ENCODE results near the gene NEMP1.
A peak's percentile ranks its signal among the peaks of the same experiment; 100 is the strongest.
"Not testable (repeated sequence)": the region's sequence is repeated elsewhere in the genome, so short reads cannot be mapped to it uniquely, and the experiment has no call there.

The NEMP1 gene

GRCh38 chr12:57078519-57079404 lies at the start of gene NEMP1:
TSS of gene NEMP1 (minus strand) at chr12:57078791. CDS start at chr12:57078745, 46 bp downstream.
- peak; percentile 97 for DNase-seq (ENCODE audit: low spot score)

- peak; percentile 94 for DNase-seq (ENCODE audit: low spot score)
Observed at GRCh38 chr12:57127726-57128518, 49.3 kb upstream of the NEMP1 start, which contains the start of gene LRP1. TSS of gene LRP1 (plus strand) at chr12:57128483. CDS start at chr12:57128965, 482 bp downstream.

- no peak for DNase-seq (ENCODE audit: low spot score)
Observed at GRCh38 chr12:57127101-57127725, 48.6 kb upstream of the NEMP1 start.

GRCh38 chr12:57126561-57126960 lies 48.0 kb upstream of the NEMP1 start:
- DNase-seq (ENCODE audit: low spot score) = no peak

GRCh38 chr12:57126061-57126460 lies 47.5 kb upstream of the NEMP1 start:
- DNase-seq (ENCODE audit: low spot score) = no peak

GRCh38 chr12:57124261-57124877 lies 45.8 kb upstream of the NEMP1 start:
- peak; percentile 79 for DNase-seq (ENCODE audit: low spot score)

GRCh38 chr12:57123813-57124212 lies 45.2 kb upstream of the NEMP1 start:
- DNase-seq (ENCODE audit: low spot score) = no peak

GRCh38 chr12:57120718-57121117 lies 42.1 kb upstream of the NEMP1 start:
- DNase-seq (ENCODE audit: low spot score) = not testable (repeated sequence)

GRCh38 chr12:57119294-57120085 lies 40.9 kb upstream of the NEMP1 start:
- no peak for DNase-seq (ENCODE audit: low spot score)

- DNase-seq (ENCODE audit: low spot score) = no peak
Observed at GRCh38 chr12:57118711-57119271, 40.2 kb upstream of the NEMP1 start.

- no peak for DNase-seq (ENCODE audit: low spot score)
Observed at GRCh38 chr12:57116580-57117281, 38.1 kb upstream of the NEMP1 start.

- no peak for DNase-seq (ENCODE audit: low spot score)
Observed at GRCh38 chr12:57112492-57113294, 34.1 kb upstream of the NEMP1 start.

- DNase-seq (ENCODE audit: low spot score) = peak; percentile 76
Observed at GRCh38 chr12:57111031-57111734, 32.6 kb upstream of the NEMP1 start, which contains the start of gene STAT6. TSS of gene STAT6 (minus strand) at chr12:57111362. CDS start at chr12:57108278, 3,084 bp downstream.

GRCh38 chr12:57110104-57111030 lies 31.8 kb upstream of the NEMP1 start:
- peak; percentile 56 for DNase-seq (ENCODE audit: low spot score)

GRCh38 chr12:57109207-57110103 lies 30.9 kb upstream of the NEMP1 start:
- DNase-seq (ENCODE audit: low spot score) = no peak

GRCh38 chr12:57107456-57108155 lies 29.0 kb upstream of the NEMP1 start:
- DNase-seq (ENCODE audit: low spot score) = no peak
